Measurements from ENCODE around the gene DOCK6.
A peak's percentile ranks its signal among the peaks of the same experiment; 100 is the strongest.

The DOCK6 gene

DNA sequence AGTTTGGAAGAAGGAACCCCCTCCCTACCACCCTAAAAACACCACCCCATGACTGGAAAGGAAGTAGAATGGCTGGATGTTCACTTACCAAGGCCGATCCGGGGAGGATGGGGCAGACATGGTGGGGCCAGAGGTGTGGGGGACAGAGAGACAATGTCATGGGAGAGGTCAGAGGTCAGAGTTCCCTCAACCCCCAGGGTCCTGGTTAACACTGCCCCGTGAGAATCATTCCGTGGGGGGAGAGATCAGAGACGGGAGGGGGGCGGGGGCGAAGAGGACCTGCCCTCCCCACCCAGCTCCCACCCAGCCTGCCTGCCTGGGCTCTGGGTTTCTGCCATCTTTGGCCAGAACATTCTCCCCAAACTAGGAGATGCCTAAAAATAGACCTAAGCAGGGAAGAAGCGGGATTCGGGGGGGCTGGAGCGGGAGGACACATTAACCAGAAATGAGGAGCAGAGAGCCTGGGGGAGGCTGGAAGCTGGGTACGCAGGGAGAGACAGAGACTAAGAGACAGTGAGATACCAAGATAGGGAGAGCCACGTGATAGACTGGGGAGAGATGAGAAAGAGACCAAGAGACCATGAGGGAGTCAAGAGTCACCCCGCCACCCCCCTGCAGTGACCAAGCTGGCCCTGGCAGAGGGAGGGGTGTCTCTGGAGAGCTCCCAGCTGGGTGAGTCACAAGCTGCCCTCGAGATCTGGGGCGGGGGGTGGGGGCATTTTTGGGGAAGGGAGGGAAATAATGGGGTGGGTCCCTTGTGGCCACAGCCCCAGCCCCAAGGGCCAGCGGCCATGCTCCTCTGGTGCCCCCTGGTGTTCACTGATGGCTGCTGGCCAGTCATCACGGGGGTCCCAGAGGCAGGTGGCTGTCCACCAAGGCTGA, 58.9 kb downstream of the DOCK6 start:
- WGBS, 2 experiments (ENCODE audit: insufficient coverage in 2 of 2), result 66 to 71% methylated on average over 9 to 10 of the region's 17 CpGs
- Histone ChIP-seq H3K4me1 (ENCODE audit: control insufficient read depth, insufficient read depth, low read length, poor library complexity, severe bottlenecking) (peaks cover 8% of the 10 kb centered on the region), H3K36me3 (ENCODE audit: control insufficient read depth, insufficient read depth, low read length) (peaks cover 20% of the 10 kb centered on the region), H3K9me3 (ENCODE audit: control insufficient read depth, low read length) (no peaks in the 10 kb centered on the region), H3K27ac (ENCODE audit: low read depth, low read length, severe bottlenecking) (no peak overlapping the region), H3K4me3 (ENCODE audit: extremely low read depth, insufficient read depth, low read length, poor library complexity, severe bottlenecking) (no peak overlapping the region)

DNA sequence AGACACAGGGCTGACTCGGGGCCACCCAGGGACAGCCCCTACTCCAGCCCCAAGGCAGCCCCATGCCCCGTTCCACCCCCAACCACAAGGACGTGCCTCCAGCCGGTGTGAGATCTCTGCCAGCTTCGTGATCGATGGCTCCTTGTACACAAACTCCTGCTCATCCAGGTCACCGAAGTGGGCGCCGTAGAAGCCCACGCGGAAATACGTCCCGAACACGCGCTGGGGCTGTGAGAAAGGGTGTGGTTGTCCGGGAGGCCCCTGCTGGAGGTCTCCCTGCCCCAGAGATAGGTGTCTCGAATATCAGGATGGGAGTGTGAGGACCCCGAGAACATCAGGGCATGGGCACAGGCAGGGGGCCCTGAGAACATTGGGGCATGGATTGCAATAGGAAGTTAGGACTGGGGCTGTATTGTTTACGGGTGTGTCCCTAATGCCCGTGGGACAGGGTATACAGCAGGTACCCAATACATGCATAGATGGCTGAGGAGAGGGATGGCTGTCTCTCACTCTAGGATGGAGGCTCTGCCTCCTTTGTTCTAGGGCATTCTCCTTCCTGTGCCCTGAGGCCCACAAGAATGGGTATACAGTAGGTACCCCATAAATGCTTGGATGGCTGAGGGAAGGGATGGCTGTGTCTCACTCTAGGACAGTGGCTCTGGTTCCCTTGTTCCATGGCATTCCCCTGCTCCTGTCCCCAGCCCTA, 59.7 kb downstream of the DOCK6 start:
- WGBS, 2 experiments (ENCODE audit: insufficient coverage in 2 of 2), result 92% methylated on average over 19 of the region's 20 CpGs
- Histone ChIP-seq H3K36me3 (ENCODE audit: control insufficient read depth, insufficient read depth, low read length) (peaks cover 17% of the 10 kb centered on the region), H3K4me3 (ENCODE audit: extremely low read depth, insufficient read depth, low read length, poor library complexity, severe bottlenecking) (no peak overlapping the region), H3K9me3 (ENCODE audit: control insufficient read depth, low read length) (no peaks in the 10 kb centered on the region), H3K4me1 (ENCODE audit: control insufficient read depth, insufficient read depth, low read length, poor library complexity, severe bottlenecking) (peaks cover 8% of the 10 kb centered on the region), H3K27ac (ENCODE audit: low read depth, low read length, severe bottlenecking) (no peak overlapping the region)

DNA sequence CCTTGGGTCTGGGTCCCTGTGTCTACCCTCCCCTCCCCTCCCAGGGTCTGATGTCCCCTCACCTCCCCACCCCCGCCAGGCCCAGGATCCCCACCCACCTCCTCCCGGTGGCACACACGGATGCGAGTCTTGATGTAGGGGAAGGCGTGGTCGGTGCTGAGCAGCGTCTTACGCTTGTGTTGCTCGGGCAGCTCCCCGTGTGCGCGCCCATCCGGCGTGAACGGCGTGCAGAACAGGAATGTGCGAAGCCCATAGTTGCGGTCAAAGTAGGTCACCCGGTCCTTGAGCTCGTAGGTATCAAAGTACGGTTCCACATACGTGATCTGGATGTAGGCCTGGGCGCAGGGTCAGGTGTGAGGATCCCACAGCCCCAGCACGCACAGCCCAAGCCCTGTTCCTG, 60.5 kb downstream of the DOCK6 start:
- Histone ChIP-seq H3K27ac (ENCODE audit: low read depth, low read length, severe bottlenecking) (no peak overlapping the region), H3K9me3 (ENCODE audit: control insufficient read depth, low read length) (no peaks in the 10 kb centered on the region), H3K4me3 (ENCODE audit: extremely low read depth, insufficient read depth, low read length, poor library complexity, severe bottlenecking) (no peak overlapping the region), H3K4me1 (ENCODE audit: control insufficient read depth, insufficient read depth, low read length, poor library complexity, severe bottlenecking) (peaks cover 8% of the 10 kb centered on the region), H3K36me3 (ENCODE audit: control insufficient read depth, insufficient read depth, low read length) (peaks cover 15% of the 10 kb centered on the region)
- 96% methylated on average over 20 to 21 of the region's 24 CpGs for WGBS, 2 experiments (ENCODE audit: insufficient coverage in 2 of 2)

DNA sequence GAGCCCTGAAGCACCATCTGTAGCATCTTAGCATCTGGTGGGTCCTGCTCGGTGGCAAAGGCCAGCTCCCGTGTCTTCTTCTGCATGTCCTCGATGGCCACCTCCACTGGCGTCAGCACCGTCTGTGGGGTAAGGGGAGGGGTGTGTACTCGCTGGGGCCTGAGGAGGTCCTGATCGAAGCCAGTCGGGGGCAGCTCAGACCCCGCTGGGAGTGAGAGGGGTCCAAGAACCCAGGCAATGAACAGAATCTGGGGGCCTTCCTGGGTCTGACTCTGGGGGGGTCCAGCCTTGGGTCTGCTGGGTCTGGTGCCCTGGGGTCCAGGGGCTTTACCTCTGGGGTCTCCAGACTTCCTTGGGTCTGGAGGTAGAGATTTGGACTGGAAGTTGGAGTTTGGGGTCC, 61.4 kb downstream of the DOCK6 start:
- H3K9me3 ChIP-seq (ENCODE audit: control insufficient read depth, low read length), result no peaks in the 10 kb centered on the region
- H3K4me3 ChIP-seq (ENCODE audit: extremely low read depth, insufficient read depth, low read length, poor library complexity, severe bottlenecking), result no peak overlapping the region
- no peak overlapping the region for H3K27ac ChIP-seq (ENCODE audit: low read depth, low read length, severe bottlenecking)
- H3K36me3 ChIP-seq (ENCODE audit: control insufficient read depth, insufficient read depth, low read length), result peaks cover 12% of the 10 kb centered on the region
- 97 to 98% methylated on average over 5 to 9 of the region's 9 CpGs for WGBS, 2 experiments (ENCODE audit: insufficient coverage in 2 of 2)
- H3K4me1 ChIP-seq (ENCODE audit: control insufficient read depth, insufficient read depth, low read length, poor library complexity, severe bottlenecking), result peaks cover 8% of the 10 kb centered on the region

DNA sequence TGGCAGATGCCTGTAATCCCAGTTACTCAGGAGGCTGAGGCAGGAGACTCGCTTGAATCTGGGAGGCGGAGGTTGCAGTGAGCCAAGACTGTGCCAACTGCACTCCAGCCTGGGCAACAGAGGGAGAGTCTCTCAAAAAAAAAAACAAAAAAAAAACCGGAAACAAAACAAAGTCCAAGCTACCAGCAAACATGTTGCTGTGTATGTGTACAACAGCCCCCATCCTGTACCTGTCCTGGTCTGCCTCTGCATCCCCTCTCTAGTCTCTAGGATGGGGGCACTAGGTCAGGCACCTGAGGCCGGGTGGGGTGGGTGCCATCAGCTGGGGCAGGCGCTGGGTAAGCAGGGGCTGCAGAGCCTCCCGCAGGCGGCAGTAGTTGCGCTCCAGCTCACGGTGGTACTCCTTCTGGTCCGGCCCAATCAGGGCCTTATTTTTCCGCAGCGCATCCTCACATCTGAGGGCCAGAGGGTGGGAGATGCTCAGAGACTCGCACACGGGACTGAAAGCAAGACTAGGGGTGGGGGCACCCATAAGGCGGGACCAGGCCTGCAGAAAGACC, 62.2 kb downstream of the DOCK6 start:
- Histone ChIP-seq H3K4me1 (ENCODE audit: control insufficient read depth, insufficient read depth, low read length, poor library complexity, severe bottlenecking) (peaks cover 13% of the 10 kb centered on the region), H3K4me3 (ENCODE audit: extremely low read depth, insufficient read depth, low read length, poor library complexity, severe bottlenecking) (no peak overlapping the region)
- 95 to 97% methylated on average over 11 to 14 of the region's 15 CpGs for WGBS, 2 experiments (ENCODE audit: insufficient coverage in 2 of 2)

DNA sequence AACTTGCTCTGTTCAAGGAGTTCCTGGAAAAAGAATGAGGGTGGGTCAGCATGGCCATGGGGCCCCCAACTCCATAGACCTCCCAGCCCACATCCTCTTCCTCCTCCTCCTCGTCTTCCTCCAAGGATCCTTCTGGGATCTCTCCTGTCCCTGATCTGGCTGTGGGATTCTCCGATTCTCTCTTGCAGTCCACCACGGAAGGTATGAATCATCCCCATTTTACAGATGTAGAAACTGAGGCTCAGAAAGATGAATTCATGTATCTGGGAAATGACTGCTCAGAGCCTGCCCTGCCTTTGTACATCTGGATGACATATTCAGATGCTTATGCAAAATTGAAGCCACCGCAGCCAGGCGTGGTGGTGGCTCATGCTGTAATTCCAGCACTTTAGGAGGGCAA, 62.8 kb downstream of the DOCK6 start:
- no peak overlapping the region for H3K27ac ChIP-seq (ENCODE audit: low read depth, low read length, severe bottlenecking)
- H3K9me3 ChIP-seq (ENCODE audit: control insufficient read depth, low read length), result no peaks in the 10 kb centered on the region
- WGBS, 2 experiments (ENCODE audit: insufficient coverage in 2 of 2), result 59 to 75% methylated on average over 3 to 5 of the region's 5 CpGs
- H3K4me3 ChIP-seq (ENCODE audit: extremely low read depth, insufficient read depth, low read length, poor library complexity, severe bottlenecking), result no peak overlapping the region
- H3K4me1 ChIP-seq (ENCODE audit: control insufficient read depth, insufficient read depth, low read length, poor library complexity, severe bottlenecking), result peaks cover 18% of the 10 kb centered on the region
- H3K36me3 ChIP-seq (ENCODE audit: control insufficient read depth, insufficient read depth, low read length), result peaks cover 18% of the 10 kb centered on the region

More for the DNA sequence above, 62.2 kb downstream of the DOCK6 start:
- H3K36me3 ChIP-seq (ENCODE audit: control insufficient read depth, insufficient read depth, low read length), result peaks cover 17% of the 10 kb centered on the region
- no peak overlapping the region for H3K27ac ChIP-seq (ENCODE audit: low read depth, low read length, severe bottlenecking)
- no peaks in the 10 kb centered on the region for H3K9me3 ChIP-seq (ENCODE audit: control insufficient read depth, low read length)

DNA sequence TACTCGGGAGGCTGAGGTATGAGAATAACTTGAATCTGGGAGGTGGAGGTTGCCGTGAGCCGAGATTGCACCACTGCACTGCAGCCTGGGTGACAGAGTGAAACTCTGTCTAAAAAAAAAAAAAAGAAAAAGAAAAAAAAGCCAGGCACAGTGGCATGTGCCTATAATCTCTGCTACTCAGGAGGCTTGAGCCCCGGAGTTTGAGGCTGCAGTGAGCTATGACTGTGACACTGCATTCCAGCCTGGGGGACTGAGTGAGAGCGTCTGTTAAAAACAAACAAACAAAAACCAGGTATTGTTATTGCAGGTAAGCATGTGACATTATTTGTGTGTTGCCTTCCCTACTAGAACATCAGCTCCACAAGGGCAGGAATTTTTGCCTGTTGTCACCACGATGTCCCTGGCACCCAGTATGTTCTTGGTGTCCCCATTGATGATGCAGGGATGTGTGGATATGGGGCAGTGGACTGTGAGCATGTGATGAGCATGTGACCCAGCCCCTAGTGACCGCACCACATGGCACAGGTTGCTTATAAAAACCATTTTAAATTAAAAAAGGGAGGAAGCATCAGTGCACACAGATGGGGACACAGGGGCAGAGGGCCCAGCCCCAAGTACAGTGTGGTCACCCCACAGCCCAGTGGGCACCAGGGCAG, 63.4 kb downstream of the DOCK6 start:
- Histone ChIP-seq H3K27ac (ENCODE audit: low read depth, low read length, severe bottlenecking) (no peak overlapping the region), H3K36me3 (ENCODE audit: control insufficient read depth, insufficient read depth, low read length) (peaks cover 24% of the 10 kb centered on the region)
- WGBS, 2 experiments (ENCODE audit: insufficient coverage in 2 of 2), result 85 to 92% methylated on average over 5 to 6 of the region's 7 CpGs

DNA sequence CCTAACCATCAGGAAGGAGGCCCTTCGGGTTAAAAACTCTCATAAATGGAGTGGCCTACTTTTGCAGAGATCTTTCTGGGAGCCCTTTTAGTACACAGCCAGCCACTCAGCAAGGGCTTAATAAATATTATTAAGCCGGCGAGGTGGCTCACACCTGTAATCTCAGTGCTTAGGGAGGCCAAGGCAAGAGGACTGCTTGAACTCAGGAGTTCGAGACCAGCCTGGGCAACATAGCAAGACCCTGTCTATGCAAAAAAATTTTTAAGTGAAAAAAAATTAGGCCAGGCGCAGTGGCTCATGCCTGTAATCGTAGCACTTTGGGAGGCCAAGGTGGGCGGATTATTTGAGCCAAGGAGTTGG, 64.2 kb downstream of the DOCK6 start:
- Histone ChIP-seq H3K4me3 (ENCODE audit: extremely low read depth, insufficient read depth, low read length, poor library complexity, severe bottlenecking) (no peak overlapping the region), H3K27ac (ENCODE audit: low read depth, low read length, severe bottlenecking) (no peak overlapping the region), H3K36me3 (ENCODE audit: control insufficient read depth, insufficient read depth, low read length) (peaks cover 32% of the 10 kb centered on the region), H3K9me3 (ENCODE audit: control insufficient read depth, low read length) (no peaks in the 10 kb centered on the region), H3K4me1 (ENCODE audit: control insufficient read depth, insufficient read depth, low read length, poor library complexity, severe bottlenecking) (peaks cover 14% of the 10 kb centered on the region)
- WGBS, 2 experiments (ENCODE audit: insufficient coverage in 2 of 2), result 83 to 85% methylated on average over 3 to 7 of the region's 7 CpGs

More for the DNA sequence above, 63.4 kb downstream of the DOCK6 start:
- no peaks in the 10 kb centered on the region for H3K9me3 ChIP-seq (ENCODE audit: control insufficient read depth, low read length)
- H3K4me3 ChIP-seq (ENCODE audit: extremely low read depth, insufficient read depth, low read length, poor library complexity, severe bottlenecking), result no peak overlapping the region
- peaks cover 18% of the 10 kb centered on the region for H3K4me1 ChIP-seq (ENCODE audit: control insufficient read depth, insufficient read depth, low read length, poor library complexity, severe bottlenecking)

DNA sequence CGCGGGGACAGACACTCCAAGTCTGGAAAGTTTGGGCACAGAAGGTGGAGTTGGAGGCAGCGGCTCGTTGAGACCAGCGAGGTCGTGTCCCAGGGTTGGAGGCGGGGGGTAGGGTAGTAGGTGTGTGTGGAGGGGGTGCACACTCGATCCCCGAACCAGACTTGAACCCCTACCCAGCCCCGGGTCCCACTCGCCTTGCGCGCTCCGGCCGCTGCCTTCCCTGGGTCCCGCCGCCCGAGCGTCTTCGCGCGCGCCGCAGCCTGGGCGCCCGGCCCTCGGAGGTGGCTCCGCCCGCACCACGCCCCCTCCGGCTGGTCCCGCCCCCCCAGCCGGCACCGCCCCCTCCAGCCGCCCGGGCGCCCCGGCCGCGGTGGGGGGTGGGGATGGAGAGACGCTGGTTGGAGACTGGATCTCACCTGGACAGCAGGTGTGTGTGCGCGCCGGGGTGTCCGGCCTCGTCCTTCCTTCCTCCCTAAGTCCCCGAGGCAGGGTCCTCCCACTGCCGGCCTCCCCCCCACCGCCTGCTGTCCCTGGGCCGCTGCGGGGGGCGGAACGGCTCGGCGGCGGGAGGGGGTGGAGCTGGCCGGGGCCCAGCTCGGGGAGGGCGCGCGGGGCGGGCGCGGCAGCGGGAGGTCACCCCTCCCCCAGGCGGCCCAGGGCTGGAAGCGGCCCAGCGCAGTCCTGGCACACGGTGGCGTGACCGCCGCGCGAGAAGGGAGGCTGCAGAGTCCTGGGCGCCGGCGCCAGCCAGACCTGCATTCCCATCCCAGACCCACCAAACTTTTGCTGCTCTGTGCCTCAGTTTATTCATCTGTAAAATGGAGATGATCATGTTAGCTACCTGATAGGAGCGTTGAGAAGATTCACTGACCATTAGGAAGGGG, 64.8 kb downstream of the DOCK6 start, which contains the start of gene KANK2:
TSS of gene KANK2 (minus strand) at position 255 of the 884 bp plus-strand sequence. CDS start 3,034 bp downstream, outside the sequence.
- Histone ChIP-seq H3K4me3 (ENCODE audit: extremely low read depth, insufficient read depth, low read length, poor library complexity, severe bottlenecking) (peak within 1 kb of the TSS; percentile 89), H3K9me3 (ENCODE audit: control insufficient read depth, low read length) (no peaks in the 10 kb centered on the region), H3K4me1 (ENCODE audit: control insufficient read depth, insufficient read depth, low read length, poor library complexity, severe bottlenecking) (peaks cover 14% of the 10 kb centered on the region), H3K36me3 (ENCODE audit: control insufficient read depth, insufficient read depth, low read length) (peaks cover 38% of the 10 kb centered on the region), H3K27ac (ENCODE audit: low read depth, low read length, severe bottlenecking) (peak within 1 kb of the TSS; percentile 45)
- 2 to 5% methylated on average over 28 to 32 of the region's 78 CpGs for WGBS, 2 experiments (ENCODE audit: insufficient coverage in 2 of 2)
